Right renal pelvis (tissue), 4 donors: ENCODE results near the gene DOCK2. TPM values are rescaled to one million over a fixed set of nuclear protein-coding genes. Genes with fewer than 3 reads are reported as not detected.
"Not testable (repeated sequence)": the region's sequence is repeated elsewhere in the genome, so short reads cannot be mapped to it uniquely, and the experiment has no call there.

Experiments
- DNase-seq, 4 donors: peaks; one replicate each; pipeline ENCODE4 v3.0.0-alpha.2; 2013; ENCODE audit warnings: low read depth in 4 of 4, low spot score in 3 of 4, missing footprints in 1 of 4
- polyA plus RNA-seq, 4 donors: library from polyadenylated mRNA; unstranded; fragments of 120-200 nt; gene quantifications; one replicate each; pipeline ENCODE4 v1.2.1, GENCODE V29; 2013; ENCODE audit not compliant: insufficient read length in 4 of 4

Gene DOCK2
- polyA plus RNA-seq, 4 donors = 2.3 to 4.0 (median 2.5) TPM

DNA sequence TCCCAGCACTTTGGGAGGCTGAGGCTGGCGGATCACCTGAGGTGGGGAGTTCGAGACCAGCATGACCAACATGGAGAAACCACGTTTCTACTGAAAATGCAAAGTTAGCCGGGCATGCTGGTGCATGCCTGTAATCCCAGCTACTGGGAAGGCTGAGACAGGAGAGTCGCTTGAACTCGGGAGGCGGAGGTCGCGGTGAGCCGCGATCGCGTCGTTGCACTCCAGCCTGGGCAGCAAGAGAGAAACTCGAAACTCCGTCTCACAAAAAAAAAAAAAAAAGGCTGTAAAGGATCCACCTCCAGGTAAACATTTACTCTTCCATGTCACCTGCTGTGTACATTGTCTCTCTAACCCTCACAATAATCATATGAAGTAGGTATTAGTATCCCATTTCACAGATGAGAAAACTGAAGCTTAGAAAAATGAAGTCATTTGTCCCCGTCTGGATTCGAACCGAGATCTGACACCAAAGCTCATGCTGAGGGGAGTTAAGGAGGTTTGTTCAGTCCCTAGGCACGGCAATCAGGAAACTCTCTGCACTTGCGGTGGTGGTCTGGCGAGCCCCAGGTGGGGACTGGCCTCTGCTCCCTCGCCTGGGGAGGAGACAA lies 494 bp upstream of the DOCK2 start:
- no peak for DNase-seq

DNA sequence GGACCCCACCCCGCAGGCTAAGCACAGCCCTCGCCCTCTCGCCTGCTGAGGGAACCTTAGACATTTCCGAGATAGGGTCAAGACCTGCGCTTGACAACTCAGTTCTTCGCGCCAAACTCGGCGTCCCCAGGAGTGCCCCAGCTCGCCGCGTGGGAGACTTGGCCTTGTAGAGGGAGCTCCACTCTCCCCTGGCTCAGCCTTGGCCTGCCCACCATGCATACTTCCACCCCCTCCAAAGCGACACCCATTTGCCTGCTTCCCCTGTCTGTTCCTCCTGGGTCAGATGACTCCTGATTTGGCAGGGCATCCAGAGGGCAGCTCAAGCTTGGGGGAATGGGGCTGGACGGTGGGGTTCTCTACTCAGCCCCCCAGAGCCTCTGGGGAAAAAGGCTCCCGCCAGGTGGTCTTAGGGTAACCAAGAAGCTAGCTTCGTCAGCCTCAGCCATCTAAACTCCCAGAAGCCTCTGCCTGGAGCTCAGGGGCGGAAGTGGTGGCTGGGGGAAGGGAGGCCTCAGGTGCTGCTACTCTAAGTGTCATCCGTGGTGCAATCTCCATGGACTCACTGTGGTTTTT lies 560 bp downstream of the DOCK2 start:
- no peak for DNase-seq

DNA sequence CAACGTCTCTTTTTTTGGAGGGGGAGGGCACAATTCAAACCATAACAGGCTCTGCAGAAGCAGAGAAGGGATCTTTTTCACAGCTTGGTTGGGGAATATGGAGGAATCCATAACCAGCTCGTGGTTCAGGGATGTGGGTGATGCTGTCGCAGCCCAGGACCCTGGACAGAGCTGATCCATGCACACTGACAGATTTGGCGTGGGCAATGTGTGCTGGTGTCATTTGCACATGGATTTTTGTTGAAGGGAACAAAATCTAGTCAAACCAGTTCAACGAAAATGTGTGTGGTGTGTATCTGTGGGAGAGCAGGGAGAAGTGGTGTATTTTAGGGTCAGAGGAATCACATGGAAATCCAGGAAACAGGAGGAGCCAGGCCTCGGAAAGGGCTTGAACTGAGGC lies 4.2 kb downstream of the DOCK2 start:
- peak; percentile 23 to 33 (median 28) for DNase-seq

DNA sequence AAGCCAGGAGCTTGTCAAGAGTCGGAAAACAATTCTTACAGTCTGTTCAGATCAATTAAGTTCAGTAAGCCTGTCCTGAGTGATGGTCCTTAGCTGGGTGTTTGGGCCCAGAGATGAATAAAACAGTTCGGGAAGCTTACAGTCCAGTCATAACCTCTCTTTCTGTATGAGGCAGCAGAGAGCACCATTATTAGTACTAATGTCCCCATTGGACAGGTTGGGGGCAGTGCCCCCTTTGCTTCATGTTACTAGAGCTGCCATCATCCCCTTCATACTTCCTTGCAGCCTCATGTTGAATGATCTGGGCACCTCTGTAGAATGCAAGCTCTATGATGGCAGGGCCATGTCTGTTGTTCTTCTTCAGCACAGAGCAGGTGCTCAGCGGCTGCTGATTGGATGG lies 9.8 kb downstream of the DOCK2 start:
- no peak for DNase-seq

DNA sequence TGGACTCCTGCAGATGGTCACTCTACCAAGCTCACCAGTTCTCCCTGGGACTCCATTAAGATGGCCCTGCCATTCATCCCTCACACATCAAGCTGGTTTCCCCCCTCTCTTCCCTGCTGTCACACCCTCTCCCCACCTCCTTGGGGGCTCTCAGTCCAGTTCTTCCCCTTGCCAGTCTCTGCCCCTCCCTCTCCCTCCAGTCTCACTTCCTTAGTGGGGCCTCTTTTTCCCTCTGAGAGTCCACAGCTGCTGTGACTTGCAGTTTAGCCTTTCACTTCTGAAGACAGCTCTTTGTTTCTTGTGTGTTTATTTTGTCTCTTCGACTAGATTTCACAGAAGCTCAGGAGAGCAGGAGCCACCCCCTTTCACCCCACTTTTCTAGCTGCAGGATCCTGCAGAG lies 10.5 kb downstream of the DOCK2 start:
- peak in 1 of 4 donors; percentile 7 for DNase-seq

DNA sequence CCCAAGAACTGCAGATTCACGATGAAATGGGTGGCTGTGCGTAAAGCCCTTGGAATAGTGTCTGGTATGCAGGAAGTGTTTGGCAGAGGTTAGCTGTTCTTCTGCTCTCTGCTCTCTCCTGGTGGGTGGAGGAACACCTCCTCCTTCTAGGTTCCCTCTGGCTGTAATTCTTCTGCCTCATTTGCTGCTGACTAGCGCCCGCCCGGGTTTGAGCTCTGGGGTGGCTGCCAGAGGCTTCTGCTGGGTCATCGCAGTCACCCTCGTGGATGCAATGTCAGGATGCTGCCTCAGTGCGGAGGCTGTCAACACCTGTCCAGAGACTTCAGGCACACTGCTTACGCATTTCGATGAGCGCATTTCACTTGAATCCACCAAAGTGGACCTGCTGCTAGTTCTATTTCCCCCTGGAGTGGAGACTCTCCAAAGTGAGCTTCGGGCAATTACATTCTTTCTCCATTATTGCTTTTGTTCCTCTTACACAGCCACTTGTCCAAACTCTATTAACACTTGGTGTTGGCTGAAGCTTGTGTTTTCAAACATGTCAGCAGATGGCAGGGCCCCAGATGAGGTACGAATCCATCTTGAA lies 11.7 kb downstream of the DOCK2 start:
- DNase-seq = no peak

DNA sequence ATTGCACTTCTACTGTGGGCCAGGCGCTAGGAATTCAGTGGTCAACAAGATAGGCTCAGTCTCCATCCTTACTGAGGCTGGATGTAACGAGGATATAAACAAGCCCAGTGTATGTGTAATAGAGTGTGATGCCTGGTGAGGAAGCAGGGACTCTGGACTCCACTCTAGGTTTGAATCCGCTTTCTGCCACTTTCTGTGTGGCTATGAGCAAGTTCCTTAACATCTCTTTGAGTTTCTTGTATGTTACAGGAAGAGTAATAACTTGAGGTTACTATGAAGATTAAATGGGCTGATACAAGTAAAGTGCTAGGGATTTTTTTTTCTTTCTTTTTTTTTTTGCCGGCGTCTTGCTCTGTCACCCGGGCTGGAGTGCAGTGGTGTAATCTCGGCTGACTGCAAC lies 12.4 kb downstream of the DOCK2 start:
- DNase-seq = no peak

DNA sequence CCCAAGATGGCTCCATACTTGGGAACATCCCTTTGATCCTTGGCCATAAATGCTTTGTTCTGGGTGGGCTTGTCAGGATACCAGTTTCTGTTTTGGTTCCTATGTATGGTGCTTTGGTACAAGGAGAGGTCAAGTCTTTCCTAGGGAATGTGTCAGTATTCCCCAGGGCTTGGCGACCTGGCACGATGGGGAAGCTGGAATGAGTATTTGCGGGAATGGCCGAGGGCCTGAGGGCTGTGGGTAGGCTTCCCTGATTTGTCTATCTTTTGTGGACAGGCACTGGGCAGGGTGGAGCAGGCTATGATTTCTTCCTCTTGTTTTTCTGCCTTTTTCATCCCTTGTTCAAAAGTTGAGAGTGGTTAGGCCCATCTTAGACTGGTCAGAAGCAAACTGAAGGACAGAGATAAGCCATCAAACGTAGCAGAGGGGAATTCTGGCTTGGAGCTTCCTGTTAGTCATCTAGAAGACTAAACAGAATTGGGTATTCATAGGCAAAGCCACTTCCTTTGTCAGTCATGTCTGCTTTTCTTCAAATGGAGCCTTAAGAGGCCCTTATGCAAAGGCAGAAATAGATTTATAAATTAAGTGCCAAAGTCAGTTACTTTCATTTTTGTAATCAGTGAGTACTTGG lies 13.7 kb downstream of the DOCK2 start:
- DNase-seq = no peak

DNA sequence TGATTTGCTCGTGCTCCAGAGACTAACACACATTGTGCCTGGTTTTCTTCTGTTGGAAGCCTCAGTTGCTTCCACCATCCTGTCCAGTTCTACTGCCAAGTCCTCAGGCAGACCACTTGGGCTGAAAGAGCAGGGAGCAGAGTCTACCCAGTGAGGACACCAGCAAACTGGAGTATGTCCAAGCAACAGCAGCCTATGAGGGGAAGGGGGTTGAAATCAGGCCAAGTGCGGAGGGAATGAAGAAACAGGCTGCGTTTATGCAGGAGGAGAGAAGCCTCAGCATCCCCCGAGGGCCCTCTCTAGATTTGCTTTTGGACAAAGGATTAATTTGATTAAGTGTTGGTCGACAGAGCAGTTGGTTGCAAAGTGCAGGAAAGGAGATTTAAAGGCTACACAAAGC lies 14.5 kb downstream of the DOCK2 start:
- DNase-seq = no peak

DNA sequence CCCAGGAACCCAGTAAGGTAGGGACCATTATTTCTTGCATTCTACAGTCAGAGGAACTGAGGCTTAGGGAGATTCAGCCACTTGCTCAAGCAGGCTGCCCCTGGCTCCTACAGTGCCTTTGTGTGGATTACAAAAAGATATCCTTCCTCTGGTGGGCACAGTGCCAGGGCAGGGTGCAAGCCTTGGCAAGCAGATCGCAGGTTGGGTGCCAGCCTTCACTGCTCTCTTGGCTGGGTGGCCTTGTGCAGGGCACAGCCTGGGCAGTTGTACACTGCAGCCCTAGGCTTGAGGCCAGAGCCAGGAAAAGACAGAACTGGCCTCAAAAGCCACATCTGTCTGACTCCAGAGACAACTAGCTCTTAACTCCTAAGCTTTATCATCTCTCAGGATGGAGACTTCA lies 15.0 kb downstream of the DOCK2 start:
- no peak for DNase-seq

DNA sequence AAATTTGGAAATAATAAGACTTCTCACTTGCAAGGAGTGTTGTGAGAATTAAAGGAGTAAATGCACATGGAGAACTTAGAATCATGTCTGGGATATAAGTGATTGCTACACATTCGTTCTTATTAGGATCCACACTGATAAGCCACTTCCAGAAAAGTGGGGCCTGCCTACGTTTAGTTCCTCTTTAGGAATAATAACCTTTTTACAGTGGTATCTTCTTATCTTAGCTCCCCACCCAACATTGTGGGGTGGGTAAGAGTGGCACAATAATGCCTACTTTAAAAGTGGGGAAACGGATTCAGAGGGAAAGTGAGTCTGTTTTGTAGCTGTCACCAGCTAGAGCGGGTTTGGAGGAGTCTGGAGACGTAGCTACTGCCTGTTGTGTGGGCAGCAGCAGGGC lies 16.0 kb downstream of the DOCK2 start:
- no peak for DNase-seq

DNA sequence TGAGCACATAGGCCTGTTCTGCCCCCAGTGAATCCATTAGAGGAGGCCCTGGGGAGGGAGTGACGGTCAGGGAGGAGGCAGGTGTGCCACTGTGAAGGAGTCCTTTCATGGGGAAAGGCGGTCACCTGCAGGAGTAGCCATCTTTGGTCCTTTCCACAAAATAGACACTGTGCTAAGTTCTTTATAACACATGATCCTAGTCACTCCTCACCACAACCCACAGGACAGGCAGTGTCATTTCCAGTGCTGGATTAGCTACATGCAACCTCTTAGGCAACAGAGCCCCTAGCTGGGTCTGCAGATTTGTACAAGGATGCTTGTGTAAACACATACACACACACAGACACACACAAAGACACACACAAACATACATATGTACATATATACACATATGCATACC lies 18.3 kb downstream of the DOCK2 start:
- DNase-seq = no peak

DNA sequence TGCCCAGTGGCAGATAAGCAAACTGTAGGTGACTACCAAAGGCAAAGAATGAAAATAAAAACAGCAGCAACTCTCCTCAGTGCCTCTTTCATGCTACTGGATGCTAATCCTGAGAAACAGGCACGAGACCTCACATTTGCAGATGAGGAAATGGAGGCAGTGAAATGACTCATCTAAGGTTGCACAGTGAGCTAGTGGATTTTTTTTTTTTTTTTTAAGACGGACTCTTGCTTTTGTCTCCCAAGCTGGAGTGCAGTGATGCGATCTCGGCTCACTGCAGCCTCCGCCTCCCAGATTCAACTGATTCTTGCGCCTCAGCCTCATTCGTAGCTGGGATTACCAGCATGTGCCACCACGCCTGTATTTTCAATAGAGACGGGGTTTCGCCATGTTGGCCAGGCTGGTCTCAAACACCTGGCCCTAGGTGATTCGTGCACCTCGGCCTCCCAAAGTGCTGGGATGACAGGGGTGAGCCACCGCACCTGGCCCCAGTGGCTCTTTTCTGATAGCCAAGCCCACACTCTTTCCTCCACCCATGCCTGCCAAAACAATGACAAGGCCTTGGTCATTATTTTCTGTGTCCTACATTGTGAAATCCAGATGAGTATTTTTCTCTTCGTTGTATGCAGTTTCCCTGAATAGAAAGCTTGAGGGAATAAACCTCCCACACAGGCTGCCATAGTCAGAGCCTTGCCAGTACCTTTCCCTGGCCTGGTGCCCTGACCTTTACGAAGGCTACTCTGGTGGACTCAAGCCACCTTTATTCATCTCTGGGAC lies 19.2 kb downstream of the DOCK2 start:
- DNase-seq = no peak

DNA sequence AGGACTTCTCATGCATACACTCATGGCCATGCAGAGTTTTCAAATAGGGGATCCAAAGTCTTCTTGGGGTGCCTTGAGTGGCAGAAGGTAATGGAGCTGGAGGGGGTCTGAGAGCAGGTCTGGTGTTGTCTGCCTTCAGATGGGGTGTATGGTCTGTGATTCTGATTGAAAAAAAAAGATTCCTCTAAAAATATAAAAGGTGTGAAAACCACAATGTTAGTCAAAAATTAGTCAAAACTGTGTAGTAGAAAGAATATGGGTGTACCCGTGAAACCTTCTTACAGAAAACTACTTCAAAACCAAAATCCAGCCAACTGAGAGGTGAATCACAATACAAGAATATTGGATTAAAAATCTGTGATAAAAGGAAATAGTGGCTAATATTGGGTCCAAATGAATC lies 20.1 kb downstream of the DOCK2 start:
- no peak for DNase-seq

DNA sequence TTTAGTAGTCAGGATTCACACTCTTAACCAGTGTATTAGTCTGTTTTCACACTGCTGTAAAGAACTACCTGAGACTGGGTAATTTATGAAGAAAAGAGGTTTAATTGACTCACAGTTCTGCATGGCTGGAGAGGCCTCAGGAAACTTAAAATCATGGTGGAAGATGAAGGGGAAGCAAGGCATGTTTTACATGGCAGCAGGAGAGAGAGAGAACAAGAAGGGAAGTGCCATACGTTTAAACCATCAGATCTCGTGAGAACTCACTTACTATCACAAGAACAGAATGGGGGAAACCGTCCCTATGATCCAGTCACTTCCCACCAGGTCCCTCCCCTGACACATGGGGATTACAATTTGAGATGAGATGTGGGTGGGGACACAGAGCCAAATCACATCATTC lies 25.4 kb downstream of the DOCK2 start:
- DNase-seq = not testable (repeated sequence)

DNA sequence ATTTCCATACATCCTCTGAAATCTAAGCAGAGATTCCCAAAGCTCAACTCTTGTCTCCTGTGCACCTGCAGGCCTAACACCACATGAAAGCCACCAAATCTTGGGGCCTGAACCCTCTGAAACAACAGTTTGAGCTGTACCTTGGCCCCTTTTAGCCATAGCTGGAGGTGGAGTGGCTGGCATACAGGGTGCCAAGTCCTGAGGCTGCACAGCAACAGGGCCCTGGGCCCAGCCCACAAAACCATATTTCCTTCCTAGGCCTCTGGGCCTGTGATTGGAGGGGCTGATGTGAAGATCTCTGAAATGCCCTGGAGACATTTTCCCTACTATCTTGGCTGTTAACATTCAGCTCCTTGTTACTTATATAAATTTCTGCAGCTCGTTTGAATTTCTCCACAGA lies 26.5 kb downstream of the DOCK2 start:
- DNase-seq = no peak

DNA sequence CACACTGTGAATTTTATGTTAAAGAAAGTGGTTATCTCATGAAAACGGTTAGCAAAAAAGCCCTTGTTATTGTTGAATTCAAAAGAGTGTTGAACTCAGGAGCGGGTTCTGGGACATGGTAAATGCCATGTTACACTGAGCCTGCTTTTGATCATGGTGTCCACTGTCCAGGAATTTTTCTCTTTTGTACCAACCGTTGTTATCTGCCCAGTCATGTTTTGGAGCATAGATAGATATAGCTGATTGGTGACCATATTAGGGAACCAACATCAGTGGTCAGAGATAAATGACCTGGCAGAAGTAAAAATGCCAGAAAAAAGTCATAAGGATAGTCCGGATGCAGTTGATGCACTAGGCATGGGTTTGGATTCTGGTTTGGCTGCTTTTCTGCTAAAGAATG lies 29.3 kb downstream of the DOCK2 start:
- DNase-seq = no peak

DNA sequence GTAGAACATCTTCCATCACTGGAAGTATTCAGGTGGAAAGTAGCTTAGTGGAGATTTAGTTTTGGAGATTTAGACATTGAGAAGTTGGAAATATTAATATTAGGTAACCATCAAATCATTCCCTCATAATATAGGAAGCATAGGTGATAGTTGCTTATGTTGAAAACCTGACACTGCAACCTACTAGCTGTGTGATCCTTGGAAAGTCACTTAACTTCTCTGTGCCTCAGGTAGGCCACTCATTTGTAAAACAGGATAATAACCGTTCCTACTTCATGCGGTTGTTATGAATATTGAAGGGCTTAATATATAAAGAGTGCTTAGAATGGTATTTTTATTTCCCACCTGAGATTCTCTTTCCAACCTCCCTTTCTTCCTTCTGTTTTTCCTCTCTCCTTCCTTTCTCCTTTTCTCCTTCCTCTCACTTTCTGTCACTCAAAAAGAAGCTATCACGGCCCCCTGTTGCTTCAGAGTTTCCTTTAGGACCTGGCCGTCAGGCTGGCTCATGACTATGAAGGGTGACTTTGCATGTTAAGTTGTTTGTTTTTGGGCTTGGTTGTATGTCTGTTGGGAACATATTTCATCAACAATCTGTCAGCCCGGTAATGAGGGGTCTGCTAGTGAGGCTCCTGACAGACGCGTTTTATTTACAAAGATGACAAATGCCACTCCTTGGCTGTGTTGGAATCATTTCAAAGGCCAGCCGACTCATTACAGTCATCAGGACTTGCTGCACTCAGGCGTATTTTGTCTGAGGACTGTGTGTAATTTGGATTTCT lies 31.0 kb downstream of the DOCK2 start:
- no peak for DNase-seq

DNA sequence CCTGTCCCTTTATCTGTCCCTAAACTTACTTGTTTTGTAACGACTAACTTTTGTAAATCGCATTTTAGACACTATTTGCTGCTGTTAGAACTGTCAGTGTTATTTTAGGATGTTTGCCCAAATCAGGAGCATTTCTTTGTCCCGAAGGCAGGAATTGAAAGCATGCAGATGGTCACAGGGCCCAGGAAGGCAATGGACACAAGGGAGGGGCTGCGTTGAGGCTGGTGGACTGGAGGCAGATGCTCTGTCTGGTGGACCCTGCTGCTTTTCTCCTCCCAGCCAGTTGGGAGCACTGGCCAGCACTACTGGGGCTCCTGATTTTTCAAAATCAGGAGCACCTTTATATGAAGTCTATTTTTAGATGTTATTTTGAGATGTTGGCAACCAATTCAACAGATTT lies 31.7 kb downstream of the DOCK2 start:
- DNase-seq = no peak

DNA sequence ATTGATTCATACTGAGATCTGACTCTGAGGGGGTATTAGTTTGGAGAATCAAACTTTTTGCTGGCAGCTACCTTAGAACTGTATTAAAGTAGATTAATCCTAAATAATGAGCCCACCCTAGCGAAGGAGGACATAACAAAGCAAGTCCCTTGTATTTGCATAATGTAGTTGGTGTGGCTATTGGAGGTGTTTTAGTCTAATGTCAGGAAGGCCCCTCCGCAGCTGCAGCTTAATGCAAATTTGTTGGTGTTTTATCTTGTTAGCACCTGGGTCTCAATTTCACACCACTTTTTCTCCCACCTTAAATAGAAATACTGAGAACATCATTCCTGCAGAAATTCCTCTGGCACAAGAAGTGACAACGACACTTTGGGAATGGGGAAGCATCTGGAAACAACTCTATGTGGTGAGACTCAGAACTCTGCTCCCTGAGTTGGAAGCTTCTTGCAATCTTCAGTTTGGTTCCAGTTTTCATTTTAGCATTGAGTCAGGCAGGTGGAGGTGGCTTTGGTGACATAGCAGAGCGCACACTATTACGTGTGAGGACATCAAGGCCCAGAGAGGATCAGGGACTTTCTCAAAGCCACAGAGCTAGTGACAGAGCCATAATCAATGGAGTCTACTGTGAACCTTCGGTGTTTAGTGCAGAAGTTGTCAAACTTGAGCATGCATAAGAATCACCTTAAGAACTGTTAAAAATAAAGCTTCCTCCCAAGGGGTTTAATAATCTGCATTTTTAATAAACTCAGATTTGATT lies 33.9 kb downstream of the DOCK2 start:
- DNase-seq = no peak
